ENCODE results near the gene PBX2.
"Not testable (repeated sequence)": the region's sequence is repeated elsewhere in the genome, so short reads cannot be mapped to it uniquely, and the experiment has no call there.

PBX2 gene, protein sequence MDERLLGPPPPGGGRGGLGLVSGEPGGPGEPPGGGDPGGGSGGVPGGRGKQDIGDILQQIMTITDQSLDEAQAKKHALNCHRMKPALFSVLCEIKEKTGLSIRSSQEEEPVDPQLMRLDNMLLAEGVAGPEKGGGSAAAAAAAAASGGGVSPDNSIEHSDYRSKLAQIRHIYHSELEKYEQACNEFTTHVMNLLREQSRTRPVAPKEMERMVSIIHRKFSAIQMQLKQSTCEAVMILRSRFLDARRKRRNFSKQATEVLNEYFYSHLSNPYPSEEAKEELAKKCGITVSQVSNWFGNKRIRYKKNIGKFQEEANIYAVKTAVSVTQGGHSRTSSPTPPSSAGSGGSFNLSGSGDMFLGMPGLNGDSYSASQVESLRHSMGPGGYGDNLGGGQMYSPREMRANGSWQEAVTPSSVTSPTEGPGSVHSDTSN

DNA sequence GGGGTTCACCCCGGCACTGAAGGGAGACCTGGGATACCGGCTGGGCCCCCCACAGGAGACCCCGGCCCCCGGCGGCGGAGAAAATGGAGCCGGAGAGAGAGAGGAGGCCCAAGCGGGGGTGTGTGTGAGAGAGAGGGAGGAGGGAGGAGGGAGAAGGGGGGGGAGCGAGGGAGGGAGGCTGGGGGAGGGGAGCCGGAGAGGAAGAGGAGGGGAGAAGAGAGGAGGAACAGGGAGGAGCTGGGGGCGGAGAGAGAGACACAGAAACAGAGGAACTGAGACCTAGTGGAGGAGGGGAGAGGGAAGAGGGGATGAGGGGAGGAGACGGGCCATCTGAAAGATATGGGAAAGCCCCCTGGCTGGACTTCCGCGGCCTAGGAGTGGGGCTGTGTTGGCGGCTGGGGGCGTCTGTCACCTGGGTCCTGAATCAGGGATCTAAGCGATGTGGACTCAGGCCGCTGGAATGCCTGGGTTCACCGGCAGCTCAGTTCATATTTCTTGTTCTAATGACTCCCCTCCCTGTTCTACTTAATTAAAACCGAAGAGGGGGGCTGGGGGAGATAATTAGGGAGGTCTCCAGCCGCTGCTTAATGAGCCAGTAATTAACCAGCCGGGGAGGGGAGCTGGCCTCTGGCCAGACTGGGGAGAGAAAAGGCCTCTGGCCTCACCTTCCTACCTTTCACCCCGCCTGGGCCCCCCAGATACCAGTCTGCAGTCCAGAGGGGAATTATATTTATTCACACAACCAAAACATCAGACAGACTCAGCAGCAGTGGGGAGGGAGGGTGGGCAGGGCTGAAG lies at the start of gene PBX2:
PBX2 (minus strand) TSS at position 149 of the 798 bp plus-strand sequence. CDS start 287 bp downstream, outside the sequence.
- peak; percentile 94 for DNase-seq

DNA sequence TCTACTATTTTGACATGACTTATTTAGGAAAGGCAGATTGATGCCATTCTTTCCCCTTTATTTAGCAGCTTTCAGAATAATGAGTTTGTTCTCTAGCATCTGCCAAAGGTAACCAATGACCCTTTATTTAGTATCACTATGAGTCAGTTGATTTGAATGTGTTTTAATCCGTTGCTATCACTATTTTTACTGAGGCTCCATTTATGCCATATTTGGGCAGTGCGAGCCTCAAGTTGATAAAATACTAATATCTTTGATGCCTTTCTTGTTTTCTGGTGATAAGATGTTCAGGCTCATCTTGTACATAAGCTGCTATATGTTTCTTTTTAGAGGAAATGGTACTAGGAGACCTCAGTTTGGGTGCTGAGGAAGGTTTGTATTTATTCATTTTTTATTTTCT lies 49.5 kb upstream of the PBX2 start:
- DNase-seq = no peak

- no peak for DNase-seq
Measured at GRCh38 chr6:32234934-32235333, 44.9 kb upstream of the PBX2 start.

DNA sequence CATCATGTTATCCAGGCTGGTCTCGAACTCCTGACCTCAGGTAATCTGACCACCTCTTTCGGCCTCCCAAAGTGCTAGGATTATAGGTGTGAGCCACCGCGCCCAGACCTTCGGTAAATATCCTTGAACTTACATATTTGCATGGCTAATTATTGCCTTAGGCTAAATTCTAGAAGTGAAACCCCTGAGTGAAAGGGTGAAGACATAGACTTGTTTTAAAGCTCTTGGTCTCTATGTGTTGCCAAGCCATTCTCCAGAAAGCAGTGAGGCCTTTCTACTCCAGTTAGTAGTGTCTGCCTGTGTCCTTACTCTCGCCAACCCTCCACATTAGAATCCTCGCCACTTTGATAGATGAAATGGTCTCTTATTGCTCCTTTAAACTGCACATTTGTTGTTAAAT lies 36.4 kb upstream of the PBX2 start:
- no peak for DNase-seq

DNA sequence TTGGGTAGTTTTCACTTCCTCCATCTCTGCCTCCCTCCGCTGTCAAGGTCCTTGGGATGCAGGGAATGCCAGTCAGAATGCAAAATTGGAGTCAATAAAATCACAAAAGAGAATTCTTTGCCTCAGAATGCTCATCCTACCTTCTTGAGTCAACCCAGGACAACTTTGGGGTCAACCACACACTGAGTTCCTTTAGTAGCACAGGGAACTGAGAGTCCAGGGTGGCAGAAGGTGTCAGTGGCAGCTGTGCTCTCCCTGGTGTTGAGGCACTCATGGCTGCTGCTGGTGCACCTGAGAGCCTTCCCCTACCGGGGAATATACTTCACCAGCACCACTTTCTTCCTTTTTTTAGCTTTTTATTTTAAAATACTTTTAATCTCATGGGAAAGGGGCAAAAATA lies 34.7 kb upstream of the PBX2 start:
- DNase-seq = no peak

GRCh38 chr6:32223258-32224235 lies 33.5 kb upstream of the PBX2 start, which contains the start of gene NOTCH4:
NOTCH4 (minus strand) TSS chr6:32224067; CDS start chr6:32223928, 139 bp downstream.
- no peak for DNase-seq

DNA sequence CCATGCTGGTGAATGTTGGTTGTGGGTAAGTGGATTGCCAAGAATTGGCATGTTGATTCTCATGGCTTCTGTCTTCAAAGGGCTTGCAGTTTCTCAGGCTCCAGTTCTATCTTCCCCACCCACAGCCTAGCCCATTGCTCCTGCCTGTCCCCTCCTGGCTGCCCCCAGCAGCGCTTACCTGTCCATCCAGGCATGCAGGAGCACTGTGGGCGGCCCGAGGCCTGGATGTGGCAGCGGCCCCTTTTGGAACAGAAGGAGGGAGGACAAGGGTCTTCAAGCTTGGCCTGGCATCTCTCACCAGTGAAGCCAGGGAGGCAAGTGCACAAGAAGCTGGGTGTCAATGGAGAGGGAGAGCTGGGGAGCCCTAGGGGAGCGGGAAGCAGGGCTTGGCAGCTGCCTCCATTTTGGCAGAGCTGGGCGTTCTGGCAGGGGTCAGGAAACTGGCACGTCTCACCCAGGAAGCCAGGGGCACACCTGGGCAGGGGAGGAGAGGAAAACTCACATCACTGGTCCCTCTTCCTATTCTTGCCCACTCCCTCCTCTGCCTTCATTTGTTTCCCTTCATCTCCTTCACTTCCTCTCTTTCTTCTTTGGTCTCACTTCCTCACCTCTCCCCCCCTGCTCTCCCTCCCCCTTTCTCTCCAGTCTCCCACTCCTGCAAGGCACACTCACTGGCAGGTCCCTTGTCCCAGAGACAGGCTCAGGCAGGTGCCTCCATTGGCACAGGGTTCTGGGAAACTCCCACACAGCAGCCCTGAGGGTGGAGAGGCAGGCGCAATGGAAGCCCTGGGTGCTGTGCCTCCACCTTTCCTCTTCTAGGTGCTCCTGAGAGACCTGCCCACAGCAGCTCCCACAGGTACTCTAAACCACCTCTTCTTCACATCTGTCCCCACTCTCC lies 32.6 kb upstream of the PBX2 start:
- DNase-seq = no peak

GRCh38 chr6:32220021-32220420 lies 30.0 kb upstream of the PBX2 start:
- no peak for DNase-seq

- DNase-seq = no peak
Measured at GRCh38 chr6:32218167-32218566, 28.2 kb upstream of the PBX2 start.

DNA sequence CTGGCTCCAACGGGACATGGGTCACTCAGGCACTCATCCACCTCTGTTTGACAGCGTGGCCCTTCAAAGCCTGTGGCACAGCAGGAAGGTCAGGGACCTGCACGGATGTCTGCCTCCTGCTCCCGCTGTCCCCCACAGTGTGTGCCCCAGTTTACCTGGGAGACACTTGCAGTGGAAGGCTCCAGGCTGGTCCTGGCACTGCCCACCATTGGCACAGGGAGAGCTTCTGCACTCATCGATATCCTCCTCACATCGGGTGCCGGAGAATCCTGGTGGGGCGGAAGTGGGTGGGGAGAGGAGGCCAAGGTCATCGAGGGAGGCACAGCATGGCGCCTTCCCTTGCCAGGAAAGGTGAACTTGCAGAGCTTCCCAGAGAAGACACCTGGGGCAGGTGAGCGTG lies 27.0 kb upstream of the PBX2 start:
- DNase-seq = no peak

DNA sequence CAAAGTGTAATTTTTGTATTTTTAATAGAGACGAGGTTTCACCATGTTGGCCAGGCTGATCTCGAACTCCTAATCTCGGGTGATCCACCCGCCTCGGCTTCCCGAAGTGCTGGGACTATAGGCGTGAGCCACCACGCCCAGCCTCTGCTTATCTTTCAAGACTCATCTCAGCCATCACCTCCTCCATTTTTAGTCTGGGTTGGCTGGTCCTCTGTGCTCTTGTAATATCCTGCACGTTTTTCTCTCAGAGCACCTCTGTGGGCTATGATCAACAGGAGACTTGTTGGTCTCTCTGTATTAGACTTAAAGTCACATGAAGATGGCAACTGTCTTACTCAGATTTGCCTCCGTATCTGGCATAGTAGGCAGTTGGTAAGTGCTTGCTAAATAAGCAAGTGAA lies 26.3 kb upstream of the PBX2 start:
- DNase-seq = no peak

GRCh38 chr6:32215617-32216016 lies 25.6 kb upstream of the PBX2 start:
- no peak for DNase-seq

DNA sequence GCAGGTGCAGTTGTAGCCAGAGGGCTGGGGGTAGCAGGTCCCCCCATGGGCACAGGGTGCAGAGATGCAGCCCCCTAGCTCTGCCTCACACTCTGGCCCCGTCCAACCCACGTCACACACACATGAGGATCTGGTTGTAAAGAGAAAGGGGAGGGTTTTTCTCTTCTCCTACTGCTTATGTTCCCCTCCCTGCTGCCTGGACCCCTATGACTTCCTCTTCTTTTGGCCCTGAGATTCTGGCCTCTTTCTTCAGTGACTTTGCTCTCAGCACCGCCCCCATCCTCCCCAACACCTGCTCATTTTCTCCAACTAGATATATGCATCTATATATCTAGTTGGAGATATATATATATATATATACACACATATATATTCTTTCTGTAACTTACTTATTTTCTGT lies 24.1 kb upstream of the PBX2 start:
- no peak for DNase-seq

DNA sequence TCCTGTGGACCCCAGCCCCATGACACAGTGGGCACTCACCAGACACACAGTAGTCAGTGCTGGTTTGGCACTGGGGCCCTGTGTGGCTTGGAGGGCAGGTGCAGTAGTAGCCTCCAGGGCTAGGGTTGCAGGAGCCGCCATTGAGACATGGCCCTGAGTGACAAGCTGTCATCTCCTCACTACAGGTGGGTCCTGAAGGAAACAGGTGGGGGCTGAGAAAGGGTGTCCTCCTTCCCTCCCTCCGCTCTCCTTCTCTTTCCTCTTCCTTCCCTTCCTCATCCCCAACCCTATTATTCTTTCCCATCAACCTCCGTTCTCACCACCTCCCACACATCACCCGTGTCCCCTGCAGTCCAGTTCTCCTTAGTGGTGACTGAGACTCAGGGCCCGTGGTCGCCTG lies 23.6 kb upstream of the PBX2 start:
- no peak for DNase-seq

- no peak for DNase-seq
Measured at GRCh38 chr6:32212076-32212760, 22.2 kb upstream of the PBX2 start.

GRCh38 chr6:32211432-32211831 lies 21.4 kb upstream of the PBX2 start:
- DNase-seq = not testable (repeated sequence)

- no peak for DNase-seq
Measured at GRCh38 chr6:32210191-32210601, 20.2 kb upstream of the PBX2 start.

DNA sequence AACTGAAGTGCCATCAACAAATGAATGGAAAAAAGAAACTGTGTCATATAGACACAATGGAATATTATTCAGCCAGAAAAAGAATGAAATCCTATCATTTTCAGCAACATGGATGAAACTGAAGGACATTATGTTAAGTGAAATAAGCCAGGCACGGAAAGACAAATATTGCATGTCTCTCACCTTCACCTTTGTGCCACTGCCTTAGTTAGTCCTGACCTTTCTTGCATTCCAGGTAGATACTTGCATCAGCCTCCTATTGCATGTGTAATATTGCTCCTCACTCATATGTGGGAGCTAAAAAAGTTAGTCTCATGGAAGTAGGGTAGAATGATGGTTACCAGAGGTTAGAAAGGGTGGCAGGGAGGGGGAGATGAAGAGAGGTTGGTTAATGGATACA lies 19.0 kb upstream of the PBX2 start:
- no peak for DNase-seq

DNA sequence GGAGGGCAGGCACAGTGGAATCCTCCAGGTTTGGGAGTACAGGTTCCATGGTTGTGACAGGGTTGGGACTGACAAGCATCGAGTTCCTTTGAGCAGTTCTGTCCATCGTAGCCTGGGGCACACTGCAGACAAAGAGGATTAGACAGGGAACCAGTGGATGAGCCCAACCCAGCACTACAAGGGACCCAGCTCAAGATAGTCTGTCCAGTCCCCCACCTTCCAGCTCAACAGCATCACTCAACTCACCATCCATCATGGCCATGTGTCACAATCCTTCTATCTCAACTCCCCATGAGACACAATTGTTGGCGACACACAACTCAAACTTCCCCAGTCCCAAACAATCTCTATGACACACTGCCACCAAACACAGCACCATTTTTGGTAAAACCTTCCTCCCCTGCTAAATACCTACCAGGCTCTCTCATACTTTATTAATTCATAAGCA lies 14.3 kb upstream of the PBX2 start:
- DNase-seq = no peak

GRCh38 chr6:32203426-32204267 lies 13.6 kb upstream of the PBX2 start:
- DNase-seq = no peak

Data from fibroblast of skin of right quadriceps (primary cell).